Breast epithelium (tissue), 4 donors: ENCODE measurements around the gene MYMK. TPM values are rescaled to one million over a fixed set of nuclear protein-coding genes. Genes with fewer than 3 reads are reported as not detected.

Experiments
- DNase-seq, 2 donors: peaks; one replicate each; pipeline ENCODE4 v3.0.0-alpha.2; 2019; ENCODE audit warnings: low spot score in 2 of 2
- H3K27ac ChIP-seq, 2 donors: fragments of 200-600 bp; sonication (generic) in 1 of 2; one replicate each; pipeline ENCODE4 v1.5.1; 2016 to 2019; ENCODE audit warnings: mild to moderate bottlenecking in 1 of 2
- H3K27me3 ChIP-seq, 2 donors: fragments of 200-600 bp; sonication (generic) in 1 of 2; one replicate each; pipeline versions ENCODE4 v1.5.1 to v1.6.0; 2017 to 2019; ENCODE audit warnings: control low read depth in 1 of 2, mild to moderate bottlenecking in 1 of 2
- H3K36me3 ChIP-seq: fragments of 200-600 bp; one replicate; pipeline ENCODE4 v1.5.1; 2019
- H3K4me1 ChIP-seq, 2 donors: fragments of 200-600 bp; sonication (generic); one replicate each; pipeline ENCODE4 v1.5.1; 2016 to 2019; ENCODE audit warnings: control low read depth in 1 of 2
- H3K4me3 ChIP-seq, 3 donors: fragments of 200-600 bp; sonication (generic); 1 replicate in 2 of 3; 2 replicates in 1 of 3; pipeline ENCODE4 v1.5.1; 2016 to 2019; ENCODE audit warnings: mild to moderate bottlenecking in 3 of 3, moderate library complexity in 2 of 3
- H3K9me3 ChIP-seq, 2 donors: fragments of 200-600 bp; sonication (generic) in 1 of 2; one replicate each; pipeline ENCODE4 v1.5.1; 2016 to 2019; ENCODE audit warnings: control low read depth in 1 of 2
- POLR2A ChIP-seq: fragments of 450-650 bp; IDR thresholded peaks from one replicate; pipeline ENCODE4 v1.6.1; 2016; ENCODE audit warnings: antibody characterized with exemption, mild to moderate bottlenecking, moderate library complexity
- POLR2AphosphoS5 ChIP-seq, 3 donors: sonication (generic); formaldehyde crosslinking; IDR thresholded peaks; one replicate each; pipeline ENCODE4 v1.6.1; 2017; ENCODE audit warnings: antibody characterized with exemption in 3 of 3
- intact Hi-C: fragments of 100-400 bp; cut with DNase I; formaldehyde crosslinking; loops from one replicate; pipeline ENCODE4 v1.15.1; 2023; ENCODE audit warnings: low total_unique reads
- total RNA-seq, 3 donors: library from RNA; depleted of rRNA; stranded (reverse); fragments of >200 nt; gene quantifications; one replicate each; pipeline ENCODE4 v1.1.0, GENCODE V29; 2016
- TF ChIP-seq, protein P1 (sequence below), 3 donors: fragments of 450-650 bp; IDR thresholded peaks; one replicate each; pipeline ENCODE4 v1.5.1; 2016 to 2017; ENCODE audit warnings: antibody characterized with exemption in 3 of 3, mild to moderate bottlenecking in 3 of 3, moderate library complexity in 3 of 3

Gene MYMK
- total RNA-seq, 3 donors from 2014 or later, result not detected

DNA sequence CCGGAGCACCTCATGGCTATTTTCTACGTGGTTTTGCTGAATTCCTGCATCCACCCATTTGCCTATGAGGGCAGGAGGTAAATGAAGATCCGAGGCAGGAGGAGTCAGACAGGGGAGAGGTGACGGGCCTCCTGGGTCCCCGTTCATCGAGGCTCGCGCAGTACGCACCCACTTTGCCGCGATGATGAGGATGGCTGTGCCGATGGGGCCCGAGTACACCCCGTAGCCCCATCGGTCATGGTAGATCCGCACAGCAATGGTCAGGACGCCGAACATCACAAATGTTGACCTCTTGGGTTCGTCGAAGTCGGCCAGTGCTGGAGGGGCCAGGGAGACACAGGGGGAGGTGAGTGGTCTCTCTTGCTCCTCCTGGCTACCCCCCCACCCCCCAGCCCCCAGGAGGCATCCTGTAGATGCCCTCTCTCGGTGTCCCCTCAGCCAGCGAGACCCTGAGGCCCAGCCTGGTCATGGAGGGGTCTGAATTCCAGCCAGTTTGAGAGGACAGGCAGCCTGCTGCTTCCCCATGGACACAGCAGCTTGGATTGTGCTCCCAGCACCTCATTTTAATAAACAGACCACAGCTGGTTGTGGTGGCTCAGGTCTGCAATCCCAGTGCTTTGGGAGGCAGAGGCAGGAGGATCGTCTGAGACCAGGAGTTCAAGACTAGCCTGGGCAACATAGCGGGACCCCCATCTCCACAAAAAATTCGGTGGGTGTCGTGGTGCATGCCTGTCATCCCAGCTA is 5.9 kb downstream of the MYMK start:
- Histone ChIP-seq H3K27me3 (peaks cover 0 to 7% of the 10 kb centered on the region in 2 donors), H3K9me3 (no peaks in the 10 kb centered on the region), H3K4me1 (no peaks in the 10 kb centered on the region), H3K27ac (no peak overlapping the region), H3K36me3 (no peaks in the 10 kb centered on the region), H3K4me3 (no peak overlapping the region)
- no peak for TF ChIP-seq POLR2A
- TF ChIP-seq POLR2AphosphoS5 (IDR thresholded peaks at IDR 0.05), result no peak
- TF ChIP-seq, protein P1, sequence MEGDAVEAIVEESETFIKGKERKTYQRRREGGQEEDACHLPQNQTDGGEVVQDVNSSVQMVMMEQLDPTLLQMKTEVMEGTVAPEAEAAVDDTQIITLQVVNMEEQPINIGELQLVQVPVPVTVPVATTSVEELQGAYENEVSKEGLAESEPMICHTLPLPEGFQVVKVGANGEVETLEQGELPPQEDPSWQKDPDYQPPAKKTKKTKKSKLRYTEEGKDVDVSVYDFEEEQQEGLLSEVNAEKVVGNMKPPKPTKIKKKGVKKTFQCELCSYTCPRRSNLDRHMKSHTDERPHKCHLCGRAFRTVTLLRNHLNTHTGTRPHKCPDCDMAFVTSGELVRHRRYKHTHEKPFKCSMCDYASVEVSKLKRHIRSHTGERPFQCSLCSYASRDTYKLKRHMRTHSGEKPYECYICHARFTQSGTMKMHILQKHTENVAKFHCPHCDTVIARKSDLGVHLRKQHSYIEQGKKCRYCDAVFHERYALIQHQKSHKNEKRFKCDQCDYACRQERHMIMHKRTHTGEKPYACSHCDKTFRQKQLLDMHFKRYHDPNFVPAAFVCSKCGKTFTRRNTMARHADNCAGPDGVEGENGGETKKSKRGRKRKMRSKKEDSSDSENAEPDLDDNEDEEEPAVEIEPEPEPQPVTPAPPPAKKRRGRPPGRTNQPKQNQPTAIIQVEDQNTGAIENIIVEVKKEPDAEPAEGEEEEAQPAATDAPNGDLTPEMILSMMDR (IDR thresholded peaks at IDR 0.05), result no peak
- DNase-seq, result no peak
- intact Hi-C loops, result no loop called here

DNA sequence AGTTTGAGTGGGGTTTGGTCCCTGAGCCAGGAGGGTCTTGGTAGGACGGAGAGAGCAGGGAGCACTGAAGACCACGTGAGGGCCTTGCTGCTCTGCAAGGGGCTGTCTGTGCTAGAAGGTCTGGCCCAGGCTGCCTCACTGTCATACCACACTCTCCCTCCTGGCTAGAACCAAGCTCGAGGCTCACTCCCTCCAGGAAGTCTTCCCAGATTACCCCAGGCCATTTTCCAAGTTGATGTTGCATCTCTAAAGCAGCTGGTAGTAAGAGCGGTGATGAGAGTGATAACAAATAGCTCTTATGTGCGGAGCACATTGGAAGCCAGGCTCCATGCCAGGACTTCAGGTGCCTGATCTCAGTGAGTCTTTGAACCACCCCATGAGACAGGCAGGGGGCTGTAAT is 6.6 kb downstream of the MYMK start:
- DNase-seq, result no peak

DNA sequence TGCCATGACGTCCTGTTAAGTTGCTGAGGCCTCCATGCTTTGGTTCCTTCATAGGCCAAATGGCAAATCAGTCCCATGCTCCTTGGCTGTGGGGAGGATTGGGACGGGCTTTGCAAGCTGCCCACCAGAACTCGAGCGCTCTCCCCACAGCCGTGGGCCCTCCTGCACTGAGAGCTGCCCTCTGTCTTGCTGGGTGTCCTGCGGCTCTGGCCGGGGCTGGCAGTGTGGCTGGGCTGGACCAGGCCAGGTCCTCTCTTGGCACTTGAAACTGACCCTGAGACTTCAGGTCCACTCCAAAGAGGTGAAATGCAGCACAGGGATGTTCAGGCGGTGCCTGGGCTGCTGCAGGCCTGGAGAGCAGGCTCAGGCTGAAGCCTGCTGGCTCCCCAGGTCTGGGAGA is 7.0 kb downstream of the MYMK start:
- Histone ChIP-seq H3K9me3 (no peaks in the 10 kb centered on the region), H3K36me3 (no peaks in the 10 kb centered on the region), H3K4me3 (no peak overlapping the region), H3K4me1 (no peaks in the 10 kb centered on the region), H3K27me3 (peaks cover 0 to 7% of the 10 kb centered on the region in 2 donors), H3K27ac (no peak overlapping the region)
- DNase-seq, result no peak
- intact Hi-C loops, result no loop called here
- TF ChIP-seq POLR2AphosphoS5 (IDR thresholded peaks at IDR 0.05) (no peak), POLR2A (no peak)
- TF ChIP-seq, protein P1 (IDR thresholded peaks at IDR 0.05), result no peak

More for the DNA sequence above, 6.6 kb downstream of the MYMK start:
- Histone ChIP-seq H3K36me3 (no peaks in the 10 kb centered on the region), H3K9me3 (no peaks in the 10 kb centered on the region), H3K4me3 (no peak overlapping the region), H3K27me3 (peaks cover 0 to 7% of the 10 kb centered on the region in 2 donors), H3K27ac (no peak overlapping the region), H3K4me1 (no peaks in the 10 kb centered on the region)
- intact Hi-C loops, result no loop called here
- TF ChIP-seq POLR2A (no peak), POLR2AphosphoS5 (IDR thresholded peaks at IDR 0.05) (no peak)
- TF ChIP-seq, protein P1 (IDR thresholded peaks at IDR 0.05), result no peak

DNA sequence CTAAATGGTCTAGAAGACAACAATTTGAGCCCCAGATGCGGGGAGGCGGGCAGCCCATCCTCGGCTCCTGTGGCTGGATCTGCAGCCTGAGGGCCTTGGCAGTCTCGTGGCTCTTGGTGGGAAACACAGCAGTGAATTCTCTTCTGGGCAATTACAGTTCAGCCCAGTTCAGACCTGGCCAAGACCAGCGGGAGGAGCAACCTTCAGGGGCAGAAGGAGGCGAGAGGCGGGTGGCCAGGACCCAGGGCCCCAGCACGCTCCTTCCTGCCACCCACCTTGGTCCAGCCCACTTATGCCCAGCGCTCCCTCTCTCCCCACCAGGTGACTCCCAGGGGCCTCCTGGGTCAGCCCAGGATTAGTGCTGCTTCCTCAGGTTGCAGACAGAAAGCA is 7.8 kb downstream of the MYMK start:
- H3K4me3 ChIP-seq, result no peak overlapping the region
- H3K27me3 ChIP-seq, result peaks cover 0 to 7% of the 10 kb centered on the region in 2 donors
- intact Hi-C loops, result no loop called here
- H3K9me3 ChIP-seq, result no peaks in the 10 kb centered on the region
- H3K27ac ChIP-seq, result no peak overlapping the region
- H3K4me1 ChIP-seq, result no peaks in the 10 kb centered on the region
- H3K36me3 ChIP-seq, result no peaks in the 10 kb centered on the region
- no peak for DNase-seq
- TF ChIP-seq, protein P1 (IDR thresholded peaks at IDR 0.05), result no peak
- TF ChIP-seq POLR2A (no peak), POLR2AphosphoS5 (IDR thresholded peaks at IDR 0.05) (no peak)

DNA sequence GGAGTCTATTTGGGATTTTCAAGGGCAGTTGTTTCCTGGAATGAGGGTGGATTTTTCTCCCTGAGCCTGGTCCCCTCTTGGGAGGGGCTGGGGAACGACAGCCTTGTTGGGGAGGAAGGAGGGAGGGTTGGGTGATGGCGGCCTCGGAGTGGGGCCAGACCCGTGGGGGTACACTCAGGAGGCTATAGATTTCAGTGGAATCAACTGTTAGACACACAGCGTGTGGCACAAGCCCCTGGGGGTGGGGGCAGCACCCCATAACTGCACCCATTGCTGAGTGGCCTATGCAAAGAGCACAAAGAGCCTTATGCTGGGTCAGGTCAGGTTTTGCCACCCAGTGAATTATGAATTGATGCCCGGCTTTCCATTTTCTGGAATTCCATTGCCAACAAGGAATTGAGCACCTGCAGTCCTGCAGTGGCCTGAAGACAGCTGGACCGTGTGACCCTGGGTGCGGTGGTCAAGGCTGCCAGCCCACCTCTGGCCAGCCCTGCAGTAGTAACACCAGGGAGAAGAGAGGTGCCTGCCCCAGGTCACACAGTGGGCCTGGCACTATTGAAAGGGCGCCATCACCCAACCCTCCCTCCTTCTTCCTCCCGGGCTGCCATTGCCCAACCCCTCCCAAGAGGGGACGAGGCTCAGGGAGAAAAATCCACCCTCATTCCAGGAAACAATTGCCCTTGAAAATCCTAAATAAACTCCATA is 8.4 kb downstream of the MYMK start:
- Histone ChIP-seq H3K9me3 (no peaks in the 10 kb centered on the region), H3K27ac (no peak overlapping the region), H3K27me3 (peaks cover 0 to 7% of the 10 kb centered on the region in 2 donors), H3K36me3 (no peaks in the 10 kb centered on the region), H3K4me3 (no peak overlapping the region), H3K4me1 (no peaks in the 10 kb centered on the region)
- no peak for DNase-seq
- intact Hi-C loops, result no loop called here
- TF ChIP-seq POLR2A, result no peak
- TF ChIP-seq, protein P1 (IDR thresholded peaks at IDR 0.05), result no peak
- TF ChIP-seq POLR2AphosphoS5 (IDR thresholded peaks at IDR 0.05), result no peak
